HG03575 (cell line): ENCODE data around the gene PGBD1.

Experiments used
- ATAC-seq: cut with Tn5 transposase; IDR thresholded peaks from one replicate; pipeline ENCODE4 v1.9.1; 2021; ENCODE audit not compliant: unreplicated experiment, insufficient number of reproducible peaks, low FRiP score; ENCODE audit errors: extremely low read depth

Gene PGBD1

GRCh38 chr6:28330041-28330440 lies 48.7 kb downstream of the PGBD1 start:
- ATAC-seq, result no peak

GRCh38 chr6:28333047-28333446 lies 51.7 kb downstream of the PGBD1 start:
- no peak for ATAC-seq

GRCh38 chr6:28333599-28334018 lies 52.2 kb downstream of the PGBD1 start:
- ATAC-seq, result no peak

- no peak for ATAC-seq
Observed at GRCh38 chr6:28334286-28335039, 53.1 kb downstream of the PGBD1 start.

DNA sequence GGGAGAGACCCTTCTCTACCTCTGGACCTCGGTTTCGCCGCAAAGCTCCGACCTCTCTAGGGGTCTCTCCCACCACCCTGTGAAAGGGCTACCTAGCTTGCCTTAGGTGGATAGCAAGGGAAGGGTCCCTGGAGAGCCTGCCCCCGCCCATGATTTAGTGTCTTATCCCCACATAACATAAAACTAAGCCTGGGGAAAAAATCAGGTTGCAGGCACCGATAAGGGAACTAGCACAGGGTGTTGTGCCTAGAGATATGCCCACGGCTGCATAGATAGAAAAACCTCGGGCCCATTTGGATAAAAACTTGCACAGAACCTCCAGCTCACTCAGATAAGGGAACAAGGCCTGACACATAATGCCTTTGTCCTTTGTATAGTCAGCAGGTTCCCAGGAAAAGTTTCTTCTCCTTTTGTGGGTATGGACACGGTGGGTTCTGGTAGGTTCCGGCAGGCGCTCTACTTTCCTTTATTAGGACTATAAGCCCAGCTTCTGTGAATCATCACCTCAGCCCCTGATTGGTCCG lies 53.7 kb downstream of the PGBD1 start:
- ATAC-seq, result no peak

DNA sequence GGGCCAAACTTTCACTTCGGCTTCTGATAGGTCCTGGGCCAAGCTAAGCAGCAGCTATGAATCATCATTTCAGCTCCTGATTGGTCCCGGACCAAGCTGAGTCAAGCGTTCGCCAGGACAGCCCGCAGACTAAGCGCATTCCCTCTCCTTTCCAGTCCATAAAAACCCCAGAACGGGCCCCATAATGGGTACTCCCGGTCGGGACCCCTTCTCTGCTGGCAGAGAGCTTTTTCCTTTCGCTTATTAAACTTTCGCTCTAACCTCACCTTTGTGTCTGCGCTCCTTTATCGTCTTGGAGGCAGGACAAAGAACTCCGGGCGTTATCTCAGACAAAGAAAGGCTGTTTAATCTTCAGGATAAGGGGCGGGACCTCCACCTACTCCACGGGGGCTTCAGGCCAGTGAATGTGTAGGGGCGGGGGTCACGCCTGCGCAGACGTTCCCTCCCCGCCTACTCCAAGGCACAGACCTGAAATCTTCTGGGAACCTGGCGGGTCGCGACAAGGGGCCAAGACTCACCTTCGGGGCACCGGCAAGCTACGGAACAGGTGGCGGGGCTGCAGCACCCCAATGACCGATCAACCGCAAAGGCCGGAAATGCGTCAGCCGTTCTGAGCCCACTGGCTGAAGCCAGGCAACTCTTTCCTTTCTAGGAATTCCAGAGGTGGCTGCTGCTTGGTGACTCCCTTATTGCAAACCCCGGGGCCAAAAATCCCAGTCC lies 54.4 kb downstream of the PGBD1 start, which contains the start of gene ZSCAN31:
TSS of gene ZSCAN31 (minus strand) at position 585 of the 720 bp plus-strand sequence. CDS start 6,465 bp downstream, outside the sequence.
- peak; percentile 55 for ATAC-seq

DNA sequence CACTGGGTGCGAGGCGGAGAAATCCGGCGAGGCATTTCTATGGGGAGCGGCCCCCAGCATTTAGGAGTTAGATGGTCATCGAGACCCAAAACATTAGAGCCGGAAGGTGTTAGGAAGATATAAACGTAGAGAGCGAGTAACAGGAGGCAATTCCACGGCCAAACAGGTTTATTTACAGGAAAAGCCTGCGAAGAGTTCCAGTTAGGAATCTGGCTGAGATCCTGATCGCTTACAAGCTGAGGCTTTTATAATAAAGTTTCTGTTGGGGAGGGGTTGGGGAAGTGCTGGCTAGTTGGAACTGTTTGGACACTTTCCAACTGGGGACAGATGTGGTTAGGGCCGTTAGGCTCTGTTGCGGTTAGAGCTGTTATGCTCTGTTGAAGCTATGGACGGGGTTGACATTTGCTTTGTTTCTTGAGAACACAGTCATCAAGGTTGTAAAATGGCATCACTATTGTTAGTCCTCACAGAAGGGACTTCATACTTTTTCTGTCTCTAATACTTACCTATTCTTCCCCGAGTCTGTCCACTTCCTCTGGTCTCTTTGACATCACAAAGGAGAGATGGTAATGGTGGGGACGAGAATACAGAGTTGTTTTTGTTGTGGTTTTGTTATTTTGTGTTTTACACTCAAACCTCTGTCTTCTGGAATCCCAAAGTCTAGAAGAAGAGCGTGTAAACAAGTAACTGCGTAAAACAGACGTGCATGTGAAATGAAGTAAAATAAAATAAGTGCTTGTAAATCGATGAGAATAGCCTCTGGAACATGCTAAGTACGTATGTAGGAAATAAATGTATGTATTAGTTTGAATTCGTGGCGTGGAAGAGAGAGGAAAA lies 55.1 kb downstream of the PGBD1 start:
- no peak for ATAC-seq

- no peak for ATAC-seq
Observed at GRCh38 chr6:28337121-28337520, 55.7 kb downstream of the PGBD1 start.

GRCh38 chr6:28340310-28341095 lies 59.1 kb downstream of the PGBD1 start:
- ATAC-seq, result no peak

- ATAC-seq, result no peak
Observed at GRCh38 chr6:28343898-28344677, 62.7 kb downstream of the PGBD1 start.

DNA sequence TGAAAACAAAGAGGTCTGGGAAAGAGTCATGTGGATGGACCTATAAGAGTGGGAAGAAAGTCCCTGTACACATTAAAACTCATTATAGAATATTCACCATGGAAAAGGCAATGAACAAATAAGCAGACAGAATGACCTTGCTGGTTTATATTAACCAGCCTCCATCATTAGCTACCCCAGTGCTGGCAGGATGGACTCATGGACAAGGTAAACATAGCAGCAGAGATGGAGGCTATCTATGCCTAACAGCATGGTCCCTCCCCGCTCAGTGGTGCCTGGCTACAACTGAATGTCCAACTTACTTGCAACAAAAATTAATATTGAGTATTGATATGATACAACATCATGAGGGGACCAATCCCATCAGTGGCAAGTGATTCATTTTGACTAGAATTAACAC lies 63.8 kb downstream of the PGBD1 start:
- no peak for ATAC-seq

DNA sequence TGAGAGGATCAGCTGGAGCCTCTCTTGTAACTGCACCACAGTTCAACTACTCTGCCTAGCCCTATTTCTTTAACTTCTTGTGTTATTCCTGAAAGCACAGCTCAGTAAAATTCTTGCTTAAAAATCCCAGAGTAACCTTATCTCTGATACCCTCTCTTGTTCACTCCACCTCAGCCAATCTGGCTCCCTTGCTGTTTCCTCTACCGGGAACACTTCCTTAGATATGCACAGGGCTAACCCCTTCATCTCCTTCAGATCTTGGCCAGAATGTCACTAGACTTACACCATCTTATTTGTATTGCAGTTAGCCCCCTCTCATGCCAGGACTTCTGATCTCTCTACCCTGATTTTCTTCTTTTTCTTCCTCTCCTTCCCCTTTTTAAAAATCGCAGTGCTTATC lies 65.7 kb downstream of the PGBD1 start:
- ATAC-seq, result no peak

DNA sequence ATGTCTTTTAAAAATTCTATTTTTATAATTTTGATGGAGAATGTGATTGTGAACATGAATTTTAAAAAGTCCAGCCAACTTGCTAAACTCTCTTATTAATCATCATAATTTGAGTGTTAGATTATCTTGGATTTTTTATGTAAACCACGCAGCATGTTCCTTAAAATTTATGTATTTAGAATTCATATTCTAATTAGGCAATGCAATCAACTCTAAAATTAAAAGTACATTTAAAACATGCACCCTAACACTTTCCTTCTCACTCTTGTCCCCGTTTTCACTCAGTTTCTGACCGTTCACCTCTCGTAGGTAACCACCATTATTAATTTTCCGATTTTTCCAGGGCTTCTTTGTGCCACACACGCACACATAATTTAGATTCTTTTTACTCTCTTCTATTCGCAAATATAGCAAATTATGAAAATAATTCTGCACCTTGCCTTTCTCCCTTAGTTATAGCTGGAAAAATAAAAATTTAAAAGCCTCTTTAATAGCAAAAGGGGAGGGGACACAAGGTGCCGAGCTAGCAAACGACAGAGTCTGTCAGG lies 68.0 kb downstream of the PGBD1 start:
- ATAC-seq, result no peak

DNA sequence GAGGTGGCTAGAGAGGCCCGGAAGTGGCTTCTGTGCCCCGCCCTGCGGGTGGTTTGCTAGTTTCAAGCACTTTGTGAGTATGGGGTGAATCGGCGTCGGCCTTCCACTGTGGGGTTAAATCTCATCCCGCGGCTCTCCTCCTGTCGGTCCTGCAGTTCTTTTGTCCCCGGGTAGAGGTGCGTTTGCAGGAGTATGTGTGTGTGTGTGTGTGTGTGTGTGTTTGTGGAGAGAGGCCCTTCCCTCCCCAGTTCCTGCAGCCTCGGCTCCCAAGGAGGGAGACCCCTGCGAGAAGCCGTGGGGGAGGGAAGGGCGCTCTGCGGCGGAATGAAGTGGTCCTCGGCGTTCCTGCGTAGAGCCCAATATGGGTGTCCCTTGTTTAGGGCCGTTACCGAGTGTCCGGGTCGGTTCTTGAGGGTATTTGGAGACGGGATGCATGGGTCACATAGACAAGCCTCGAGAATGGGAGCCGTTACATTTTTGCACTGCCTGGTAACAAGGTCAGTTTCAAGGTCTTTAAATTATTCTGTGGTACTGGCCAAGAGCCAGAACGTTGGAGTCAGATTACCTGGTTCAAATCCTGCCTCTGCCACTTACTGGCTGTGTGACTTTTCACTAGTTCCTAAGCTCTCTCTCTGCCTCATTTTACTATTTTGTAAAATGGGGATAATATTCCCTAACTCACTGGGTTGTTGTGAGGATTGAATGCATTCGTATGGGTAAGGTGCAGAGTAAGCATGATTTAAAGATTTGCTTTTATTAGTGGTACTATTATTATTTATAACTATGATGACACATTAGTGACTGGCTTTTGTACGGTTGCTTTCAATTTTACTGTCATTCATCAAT lies 68.7 kb downstream of the PGBD1 start, which contains the start of gene ZKSCAN3:
TSS of gene ZKSCAN3 (plus strand) at position 56 of the 846 bp plus-strand sequence. CDS start 9,640 bp downstream, outside the sequence.
- ATAC-seq, result no peak

- no peak for ATAC-seq
Observed at GRCh38 chr6:28351087-28351486, 69.7 kb downstream of the PGBD1 start.

DNA sequence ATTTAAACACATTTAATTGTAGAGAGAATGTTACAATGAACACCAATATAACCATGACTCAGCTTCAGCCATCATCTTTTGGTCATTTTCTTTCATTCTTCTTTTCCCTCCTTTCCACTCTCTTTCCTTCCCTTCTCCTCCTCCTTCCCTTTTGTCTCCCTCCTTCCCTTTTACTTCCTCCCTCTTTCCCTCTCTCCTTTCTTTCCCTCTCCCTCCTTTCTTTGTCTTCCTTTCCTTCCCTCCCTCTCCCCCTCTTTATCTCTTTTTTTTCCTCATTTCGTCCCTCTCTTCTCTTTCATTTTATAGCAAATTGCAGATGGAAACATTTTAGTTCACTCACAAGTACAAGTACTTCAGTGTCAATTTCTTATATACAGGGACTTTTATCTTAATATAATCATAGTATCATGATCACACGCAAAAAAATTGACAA lies 70.1 kb downstream of the PGBD1 start:
- ATAC-seq, result no peak
